ENCODE measurements around the gene CXXC4. TPM values are rescaled to one million over a fixed set of nuclear protein-coding genes. Genes with fewer than 3 reads are reported as not detected.

CXXC4 gene
- total RNA-seq, 2 experiments from 2014 or later: 0.03 TPM; not detected in 1

DNA sequence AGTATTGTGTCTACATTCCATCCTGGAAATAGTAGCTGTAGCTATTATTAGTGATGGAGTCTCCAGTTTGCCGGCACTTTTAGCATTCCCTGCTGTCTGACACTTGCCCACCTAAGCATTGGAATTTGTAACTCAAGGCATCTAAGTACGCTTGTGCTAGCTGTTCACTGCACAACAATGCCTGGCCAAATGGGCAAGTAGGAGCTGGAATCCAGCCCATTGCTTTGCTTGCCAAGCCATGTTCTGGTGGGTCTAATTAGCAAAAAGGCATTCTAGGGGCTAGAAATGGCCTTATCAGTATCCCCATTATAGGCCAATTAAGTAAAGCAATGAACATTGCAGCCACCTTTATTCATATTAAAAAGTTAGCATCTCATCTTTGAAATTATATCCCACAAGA lies 7.8 kb upstream of the CXXC4 start:
- DNase-seq (ENCODE audit: low spot score): no peak
- H3K36me3 ChIP-seq (ENCODE audit: insufficient read depth, low read length): no peaks in the 10 kb centered on the region
- ChIA-PET POLR2A (interaction anchor here (1.3 kb wide), 1 partner anchor 13 kb away, joined by 3 read pairs; no protein-coding TSS in a partner anchor), CTCF (ENCODE audit: unreplicated experiment) (no interaction called here)
- no peak overlapping the region for H2AFZ ChIP-seq (ENCODE audit: low read length)
- no peak overlapping the region for H3K27ac ChIP-seq (ENCODE audit: low read depth, low read length, poor library complexity, severe bottlenecking)
- no peaks in the 10 kb centered on the region for H3K9me2 ChIP-seq (ENCODE audit: insufficient read depth, low read length)
- H3K4me2 ChIP-seq (ENCODE audit: low read length): no peak overlapping the region
- BruUV-seq (replicated peaks): no TSS peak
- no peaks in the 10 kb centered on the region for H4K20me1 ChIP-seq (ENCODE audit: insufficient read depth, low read length)
- intact Hi-C loops (cut with micrococcal nuclease; ENCODE audit: unreplicated experiment): no loop called here
- no peaks in the 10 kb centered on the region for H3K9me3 ChIP-seq (ENCODE audit: low read length)
- TF ChIP-seq EZH2phosphoT487 (IDR thresholded peaks at IDR 0.05; ENCODE audit: borderline replicate concordance, low read depth, low read length): no peak
- TF ChIP-seq, protein P1, sequence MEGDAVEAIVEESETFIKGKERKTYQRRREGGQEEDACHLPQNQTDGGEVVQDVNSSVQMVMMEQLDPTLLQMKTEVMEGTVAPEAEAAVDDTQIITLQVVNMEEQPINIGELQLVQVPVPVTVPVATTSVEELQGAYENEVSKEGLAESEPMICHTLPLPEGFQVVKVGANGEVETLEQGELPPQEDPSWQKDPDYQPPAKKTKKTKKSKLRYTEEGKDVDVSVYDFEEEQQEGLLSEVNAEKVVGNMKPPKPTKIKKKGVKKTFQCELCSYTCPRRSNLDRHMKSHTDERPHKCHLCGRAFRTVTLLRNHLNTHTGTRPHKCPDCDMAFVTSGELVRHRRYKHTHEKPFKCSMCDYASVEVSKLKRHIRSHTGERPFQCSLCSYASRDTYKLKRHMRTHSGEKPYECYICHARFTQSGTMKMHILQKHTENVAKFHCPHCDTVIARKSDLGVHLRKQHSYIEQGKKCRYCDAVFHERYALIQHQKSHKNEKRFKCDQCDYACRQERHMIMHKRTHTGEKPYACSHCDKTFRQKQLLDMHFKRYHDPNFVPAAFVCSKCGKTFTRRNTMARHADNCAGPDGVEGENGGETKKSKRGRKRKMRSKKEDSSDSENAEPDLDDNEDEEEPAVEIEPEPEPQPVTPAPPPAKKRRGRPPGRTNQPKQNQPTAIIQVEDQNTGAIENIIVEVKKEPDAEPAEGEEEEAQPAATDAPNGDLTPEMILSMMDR (conservative IDR thresholded peaks at IDR 0.05; ENCODE audit: low read length): no peak
- H3K4me1 ChIP-seq (ENCODE audit: insufficient read depth, low read length, poor library complexity, severe bottlenecking): no peaks in the 10 kb centered on the region
- no peak overlapping the region for H3K4me3 ChIP-seq (ENCODE audit: low read depth, low read length, poor library complexity, severe bottlenecking)
- H3K79me2 ChIP-seq (ENCODE audit: insufficient read depth, low read depth, low read length): no peaks in the 10 kb centered on the region

DNA sequence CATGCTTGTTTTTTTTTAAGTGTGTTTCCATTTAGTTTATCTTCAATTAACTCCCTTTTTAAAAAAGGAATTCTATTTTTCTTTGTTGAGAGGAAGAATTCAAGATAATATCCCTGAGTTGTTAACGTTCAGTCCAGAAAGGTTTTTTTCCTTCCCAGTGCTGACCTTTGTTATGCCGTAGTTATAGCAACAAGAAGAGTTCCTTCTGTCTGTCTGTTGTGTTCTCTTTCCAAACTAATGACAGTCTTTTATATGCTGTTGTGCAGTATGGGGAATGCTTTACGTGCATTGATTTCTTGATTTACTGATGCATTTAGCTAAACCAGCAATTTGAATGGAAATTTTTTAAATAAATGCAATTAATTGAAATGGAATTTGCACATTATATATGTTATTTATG lies 6.6 kb upstream of the CXXC4 start:
- no peak for DNase-seq (ENCODE audit: low spot score)
- H4K20me1 ChIP-seq (ENCODE audit: insufficient read depth, low read length): no peaks in the 10 kb centered on the region
- CTCF ChIA-PET (ENCODE audit: unreplicated experiment): no interaction called here
- H2AFZ ChIP-seq (ENCODE audit: low read length): no peak overlapping the region
- BruUV-seq (replicated peaks): no TSS peak
- H3K79me2 ChIP-seq (ENCODE audit: insufficient read depth, low read depth, low read length): no peaks in the 10 kb centered on the region
- intact Hi-C loops (cut with micrococcal nuclease; ENCODE audit: unreplicated experiment): no loop called here
- POLR2A ChIA-PET: interaction anchor here (0.6 to 1.3 kb wide), 2 partner anchors 12 to 58 kb away, joined by 3 read pairs; no protein-coding TSS in a partner anchor
- no peaks in the 10 kb centered on the region for H3K9me2 ChIP-seq (ENCODE audit: insufficient read depth, low read length)
- H3K9me3 ChIP-seq (ENCODE audit: low read length): no peaks in the 10 kb centered on the region
- no peaks in the 10 kb centered on the region for H3K36me3 ChIP-seq (ENCODE audit: insufficient read depth, low read length)
- no peak overlapping the region for H3K4me2 ChIP-seq (ENCODE audit: low read length)
- H3K4me1 ChIP-seq (ENCODE audit: insufficient read depth, low read length, poor library complexity, severe bottlenecking): no peaks in the 10 kb centered on the region
- no peak overlapping the region for H3K27ac ChIP-seq (ENCODE audit: low read depth, low read length, poor library complexity, severe bottlenecking)
- TF ChIP-seq, protein P1 (conservative IDR thresholded peaks at IDR 0.05; ENCODE audit: low read length): no peak
- TF ChIP-seq EZH2phosphoT487 (IDR thresholded peaks at IDR 0.05; ENCODE audit: borderline replicate concordance, low read depth, low read length): no peak
- no peak overlapping the region for H3K4me3 ChIP-seq (ENCODE audit: low read depth, low read length, poor library complexity, severe bottlenecking)

DNA sequence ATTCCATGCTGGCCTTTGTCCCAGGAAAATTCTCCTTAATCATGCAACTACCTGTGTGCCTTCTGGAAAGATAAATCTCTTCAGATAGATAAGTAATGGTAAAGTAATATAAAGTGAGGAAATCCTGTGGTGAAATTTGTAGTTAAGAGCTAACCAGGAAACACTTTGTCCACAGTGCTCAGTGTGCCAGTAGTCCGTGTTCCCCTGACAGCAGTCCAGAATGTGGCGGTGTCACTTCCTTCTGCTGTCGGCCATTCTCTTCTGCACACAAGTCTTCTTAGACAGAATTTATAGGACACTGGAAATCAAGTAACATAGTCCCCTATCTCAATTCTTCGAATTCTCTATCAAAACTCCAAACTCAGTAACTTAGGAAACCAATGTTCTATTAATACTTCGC lies 5.7 kb upstream of the CXXC4 start:
- H3K9me3 ChIP-seq (ENCODE audit: low read length): no peaks in the 10 kb centered on the region
- H2AFZ ChIP-seq (ENCODE audit: low read length): no peak overlapping the region
- H3K4me1 ChIP-seq (ENCODE audit: insufficient read depth, low read length, poor library complexity, severe bottlenecking): no peaks in the 10 kb centered on the region
- H3K4me2 ChIP-seq (ENCODE audit: low read length): no peak overlapping the region
- intact Hi-C loops (cut with micrococcal nuclease; ENCODE audit: unreplicated experiment): no loop called here
- CTCF ChIA-PET (ENCODE audit: unreplicated experiment): no interaction called here
- H3K4me3 ChIP-seq (ENCODE audit: low read depth, low read length, poor library complexity, severe bottlenecking): no peak overlapping the region
- no peaks in the 10 kb centered on the region for H3K79me2 ChIP-seq (ENCODE audit: insufficient read depth, low read depth, low read length)
- no peaks in the 10 kb centered on the region for H3K9me2 ChIP-seq (ENCODE audit: insufficient read depth, low read length)
- TF ChIP-seq EZH2phosphoT487 (IDR thresholded peaks at IDR 0.05; ENCODE audit: borderline replicate concordance, low read depth, low read length): no peak
- TF ChIP-seq, protein P1 (conservative IDR thresholded peaks at IDR 0.05; ENCODE audit: low read length): no peak
- H4K20me1 ChIP-seq (ENCODE audit: insufficient read depth, low read length): no peaks in the 10 kb centered on the region
- no peak for DNase-seq (ENCODE audit: low spot score)
- POLR2A ChIA-PET: interaction anchor here (0.6 to 1.7 kb wide), 3 partner anchors 9 to 57 kb away, joined by 3 to 4 read pairs (median 4); no protein-coding TSS in a partner anchor
- no TSS peak for BruUV-seq (replicated peaks)
- H3K27ac ChIP-seq (ENCODE audit: low read depth, low read length, poor library complexity, severe bottlenecking): no peak overlapping the region
- H3K36me3 ChIP-seq (ENCODE audit: insufficient read depth, low read length): no peaks in the 10 kb centered on the region
